Tibial nerve (tissue), 4 donors: ENCODE results near the gene ETFA. TPM values are rescaled to one million over a fixed set of nuclear protein-coding genes. Genes with fewer than 3 reads are reported as not detected.

Source experiments
- DNase-seq, 2 donors: peaks; one replicate each; pipeline ENCODE4 v3.0.0-alpha.2; 2019; ENCODE audit warnings: low spot score in 2 of 2
- H3K27ac ChIP-seq, 4 donors: fragments of 200-600 bp; sonication (generic) in 3 of 4; one replicate each; pipeline ENCODE4 v1.5.1; 2017 to 2019; ENCODE audit warnings: mild to moderate bottlenecking in 1 of 4
- H3K27me3 ChIP-seq, 2 donors: fragments of 200-600 bp; sonication (generic) in 1 of 2; one replicate each; pipeline versions ENCODE4 v1.5.1 to v1.6.0; 2017 to 2019
- H3K36me3 ChIP-seq, 3 donors: fragments of 200-600 bp; sonication (generic); one replicate each; pipeline ENCODE4 v1.5.1; 2018 to 2019
- H3K4me1 ChIP-seq, 4 donors: fragments of 200-600 bp; sonication (generic) in 3 of 4; one replicate each; pipeline ENCODE4 v1.5.1; 2017 to 2019
- H3K4me3 ChIP-seq, 4 donors: fragments of 200-600 bp; sonication (generic) in 3 of 4; one replicate each; pipeline ENCODE4 v1.5.1; 2017 to 2019; ENCODE audit warnings: mild to moderate bottlenecking in 1 of 4, moderate library complexity in 1 of 4
- H3K9me3 ChIP-seq, 4 donors: fragments of 200-600 bp; sonication (generic) in 3 of 4; one replicate each; pipeline ENCODE4 v1.5.1; 2017 to 2019
- CTCF ChIP-seq, 5 experiments: fragments of 200-600 bp in 3 of 5; fragments of 450-650 bp in 2 of 5; sonication (generic) in 3 of 5; IDR thresholded peaks; one replicate each; pipeline ENCODE4 v1.5.1; 2016 to 2019; ENCODE audit warnings: antibody characterized with exemption in 5 of 5, mild to moderate bottlenecking in 3 of 5, moderate library complexity in 2 of 5
- EP300 ChIP-seq, 2 donors: sonication (generic); formaldehyde crosslinking; IDR thresholded peaks; one replicate each; pipeline ENCODE4 v1.6.1; 2017; ENCODE audit warnings: antibody characterized with exemption in 2 of 2, mild to moderate bottlenecking in 1 of 2
- POLR2A ChIP-seq, 2 donors: fragments of 450-650 bp; IDR thresholded peaks; one replicate each; pipeline ENCODE4 v1.6.1; 2017; ENCODE audit warnings: antibody characterized with exemption in 2 of 2, mild to moderate bottlenecking in 2 of 2, moderate library complexity in 2 of 2
- WGBS, 2 donors: methylation state at CpG; one replicate each; pipeline ENCODE4 v1.1.5; 2018; 5-methylcytosine and 5-hydroxymethylcytosine counted together
- total RNA-seq, 4 donors: library from RNA; depleted of rRNA; stranded (reverse); fragments of >200 nt; gene quantifications; one replicate each; pipeline ENCODE4 v1.1.0, GENCODE V29; 2016

ETFA gene
- total RNA-seq, 4 donors from 2014 or later: 59.2 to 96.9 (median 75.5) TPM

DNA sequence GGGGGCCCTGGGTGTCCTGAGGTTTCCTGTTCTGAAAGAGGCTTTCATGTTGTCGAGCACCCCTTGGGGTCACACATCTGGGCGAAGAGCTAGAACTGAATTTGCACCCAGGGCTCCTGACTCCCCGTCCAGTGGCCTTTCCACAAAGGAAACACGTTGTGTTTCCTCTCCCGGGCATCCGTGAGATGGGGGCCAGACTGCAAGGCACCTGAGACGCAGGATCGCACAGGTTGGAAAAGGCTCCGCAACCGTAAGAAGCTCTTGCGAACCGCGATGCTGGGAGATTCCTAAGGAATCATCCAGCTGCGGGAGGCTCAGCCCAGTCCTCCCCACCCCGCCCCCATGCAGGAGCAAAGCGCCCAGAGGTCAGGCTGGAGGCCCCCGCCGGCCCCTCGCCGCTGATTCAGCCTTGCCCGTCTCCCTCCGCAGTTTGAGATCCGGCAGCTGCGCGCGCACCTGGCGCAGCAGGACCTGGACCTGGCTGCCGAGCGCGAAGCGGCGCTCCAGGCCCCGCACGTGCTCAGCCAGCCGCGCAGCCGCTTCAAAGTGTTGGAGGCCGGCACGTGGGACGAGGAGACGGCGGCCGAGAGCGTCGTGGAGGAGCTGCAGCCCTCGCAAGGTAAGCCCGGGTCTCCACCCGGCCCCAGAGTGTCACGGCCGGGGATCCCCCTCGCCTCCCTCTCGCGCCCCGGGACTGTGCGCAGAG is 119.6 kb downstream of the ETFA start:
- DNase-seq: no peak

DNA sequence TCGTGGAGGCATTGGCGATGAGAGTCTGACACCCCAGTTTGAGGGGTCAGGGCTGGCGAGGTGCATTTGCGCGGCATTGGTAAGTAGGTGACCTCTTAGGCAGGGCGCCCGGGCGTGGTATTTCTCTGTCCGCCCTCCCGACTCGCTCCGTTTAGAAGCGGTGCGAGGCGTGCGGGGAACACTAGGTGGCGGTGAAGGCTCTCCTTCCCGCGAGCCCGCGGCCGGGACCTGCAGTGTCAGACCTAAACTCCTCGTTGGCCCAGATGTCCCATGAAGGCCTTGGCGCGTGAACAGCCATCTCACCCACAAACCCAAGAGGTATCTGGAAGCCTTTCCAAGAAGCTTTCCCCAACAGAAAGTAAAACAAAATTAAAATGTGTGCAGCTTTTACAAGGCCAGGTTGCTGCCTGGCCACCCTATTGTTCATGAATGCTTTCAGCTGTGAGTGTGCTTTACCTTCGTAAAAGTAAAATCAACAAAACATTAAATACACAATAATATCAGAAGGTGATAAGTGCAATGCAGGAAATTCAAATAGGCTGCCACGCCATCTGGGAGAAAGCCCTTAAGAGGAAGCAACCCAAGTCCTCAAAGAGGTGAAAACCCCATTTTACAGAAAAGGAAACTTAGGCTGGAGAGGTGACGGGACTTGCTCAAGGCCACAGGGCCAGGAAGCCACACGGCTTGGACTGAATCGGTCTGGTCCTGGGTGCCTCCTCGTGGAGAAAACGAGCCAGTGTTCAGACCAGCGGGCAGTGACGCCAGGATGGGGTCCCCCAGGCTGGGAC is 120.3 kb downstream of the ETFA start:
- peak; percentile 56 to 68 for DNase-seq
- Histone ChIP-seq H3K4me3 (peak overlapping the region in 1 of 4 donors; percentile 19), H3K4me1 (peaks cover 0 to 19% (median 4%) of the 10 kb centered on the region in 4 donors), H3K9me3 (no peaks in the 10 kb centered on the region), H3K27me3 (peaks cover 0 to 42% of the 10 kb centered on the region in 2 donors), H3K36me3 (no peaks in the 10 kb centered on the region), H3K27ac (no peak overlapping the region)
- no peak for TF ChIP-seq EP300 (IDR thresholded peaks at IDR 0.05)
- no peak for TF ChIP-seq POLR2A (IDR thresholded peaks at IDR 0.05)
- peak; percentile 76 to 81 (median 77) for TF ChIP-seq CTCF (IDR thresholded peaks at IDR 0.05)
- WGBS, 2 donors: 22 to 24% methylated on average over 26 to 34 of the region's 34 CpGs

More for the DNA sequence above, 119.6 kb downstream of the ETFA start:
- TF ChIP-seq EP300 (IDR thresholded peaks at IDR 0.05) (no peak), CTCF (IDR thresholded peaks at IDR 0.05) (no peak), POLR2A (IDR thresholded peaks at IDR 0.05) (no peak)
- H3K27ac ChIP-seq: no peak overlapping the region
- no peaks in the 10 kb centered on the region for H3K9me3 ChIP-seq
- H3K36me3 ChIP-seq: no peaks in the 10 kb centered on the region
- no peak overlapping the region for H3K4me3 ChIP-seq
- peaks cover 0 to 25% (median 6%) of the 10 kb centered on the region in 4 donors for H3K4me1 ChIP-seq
- peaks cover 0 to 42% of the 10 kb centered on the region in 2 donors for H3K27me3 ChIP-seq
- 52 to 61% methylated on average over 52 to 54 of the region's 55 CpGs for WGBS, 2 donors

- 57% methylated on average over 12 of the region's 12 CpGs for WGBS, 2 donors
- no peak for DNase-seq
- no peak for TF ChIP-seq POLR2A (IDR thresholded peaks at IDR 0.05)
- TF ChIP-seq EP300 (IDR thresholded peaks at IDR 0.05): no peak
- TF ChIP-seq CTCF (IDR thresholded peaks at IDR 0.05): no peak
- Histone ChIP-seq H3K4me1 (peaks cover 0 to 19% (median 4%) of the 10 kb centered on the region in 4 donors), H3K36me3 (no peaks in the 10 kb centered on the region), H3K27me3 (peaks cover 0 to 42% of the 10 kb centered on the region in 2 donors), H3K9me3 (no peaks in the 10 kb centered on the region), H3K27ac (no peak overlapping the region), H3K4me3 (no peak overlapping the region)
These were observed 121.2 kb downstream of the ETFA start for GRCh38 chr15:76190070-76190564.

DNA sequence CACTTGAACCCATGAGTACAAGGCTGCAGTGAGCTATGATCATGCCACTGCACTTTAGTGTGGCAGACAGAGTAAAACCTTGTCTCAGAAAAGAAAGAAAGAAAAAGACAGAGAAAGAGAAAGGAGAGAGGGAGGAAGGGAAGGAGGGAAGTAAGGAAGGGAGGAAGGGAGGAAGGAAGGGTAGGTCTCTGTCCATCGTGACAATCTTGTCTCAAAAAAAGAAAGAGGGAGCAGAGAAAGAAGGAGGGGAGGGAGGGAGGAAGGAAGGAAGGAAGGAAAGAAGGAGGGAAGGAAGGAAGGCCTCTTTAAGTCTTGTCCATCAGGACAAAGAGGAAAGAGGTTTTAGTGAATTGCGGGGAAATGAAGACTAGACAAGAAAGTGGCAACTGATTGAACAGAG is 122.2 kb downstream of the ETFA start:
- Histone ChIP-seq H3K27ac (no peak overlapping the region), H3K36me3 (no peaks in the 10 kb centered on the region), H3K9me3 (no peaks in the 10 kb centered on the region), H3K4me1 (peaks cover 0 to 19% (median 4%) of the 10 kb centered on the region in 4 donors), H3K27me3 (peaks cover 0 to 42% of the 10 kb centered on the region in 2 donors), H3K4me3 (no peak overlapping the region)
- WGBS, 2 donors: 64 to 66% methylated on average over 2 of the region's 2 CpGs
- no peak for DNase-seq
- no peak for TF ChIP-seq EP300 (IDR thresholded peaks at IDR 0.05)
- TF ChIP-seq CTCF (IDR thresholded peaks at IDR 0.05): no peak

DNA sequence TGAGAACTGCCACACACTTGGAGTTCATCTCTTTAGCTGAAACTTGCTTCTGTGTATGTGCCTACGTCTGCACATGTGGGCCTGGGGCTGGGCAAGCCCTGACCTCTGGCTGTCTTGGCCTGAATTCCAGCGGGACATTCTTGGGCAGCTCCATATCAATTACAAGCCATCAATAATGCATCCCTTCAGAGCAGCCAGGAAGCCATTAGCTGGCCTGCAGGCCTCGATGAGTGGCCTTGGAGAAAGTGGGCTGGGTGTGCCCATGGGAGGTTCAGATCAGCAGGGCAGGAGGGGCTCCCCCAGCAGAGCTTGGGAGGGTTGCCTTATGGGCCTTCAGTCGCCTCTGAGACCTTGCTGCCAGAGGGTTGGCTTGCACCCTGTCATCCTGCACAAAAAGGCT is 124.1 kb downstream of the ETFA start:
- H3K27ac ChIP-seq: no peak overlapping the region
- no peak overlapping the region for H3K4me3 ChIP-seq
- peaks cover 0 to 34% of the 10 kb centered on the region in 2 donors for H3K27me3 ChIP-seq
- H3K9me3 ChIP-seq: no peaks in the 10 kb centered on the region
- WGBS, 2 donors: 40 to 73% methylated on average over 3 to 4 of the region's 4 CpGs
- DNase-seq: no peak
- no peak for TF ChIP-seq POLR2A (IDR thresholded peaks at IDR 0.05)
- no peak for TF ChIP-seq CTCF (IDR thresholded peaks at IDR 0.05)
- TF ChIP-seq EP300 (IDR thresholded peaks at IDR 0.05): no peak
- peaks cover 0 to 19% (median 4%) of the 10 kb centered on the region in 4 donors for H3K4me1 ChIP-seq
- no peaks in the 10 kb centered on the region for H3K36me3 ChIP-seq
